ENCODE data around the gene ITGA8.

- TF ChIP-seq POLR2A (IDR thresholded peaks at IDR 0.05; ENCODE audit: low read length) (no peak), GATA1 (IDR thresholded peaks at IDR 0.05; ENCODE audit: low read depth, low read length) (no peak)
These were observed 10.6 kb upstream of the ITGA8 start for GRCh38 chr10:15730341-15730740.

Data from erythroblast (primary cell).